DMS153 treated with DMSO at 0.1 percent for 48 hours (cell line): Measurements from ENCODE around the gene KCNQ5.

Experiments used
- DNase-seq: peaks from one replicate; lab custom pipeline; 2025; ENCODE audit not compliant: unreplicated experiment; lab: John Stamatoyannopoulos, UW

The KCNQ5 gene

GRCh38 chr6:73043446-73043845 lies 421.6 kb downstream of the KCNQ5 start:
- DNase-seq, result no peak

GRCh38 chr6:73045609-73046008 lies 423.7 kb downstream of the KCNQ5 start:
- DNase-seq, result no peak

- DNase-seq, result no peak
These were observed 425.9 kb downstream of the KCNQ5 start for GRCh38 chr6:73047801-73048200.

GRCh38 chr6:73049971-73050594 lies 428.2 kb downstream of the KCNQ5 start:
- DNase-seq, result no peak

GRCh38 chr6:73050706-73051105 lies 428.8 kb downstream of the KCNQ5 start:
- no peak for DNase-seq

- no peak for DNase-seq
These were observed 429.3 kb downstream of the KCNQ5 start for GRCh38 chr6:73051147-73051546.

- DNase-seq, result no peak
These were observed 433.1 kb downstream of the KCNQ5 start for GRCh38 chr6:73054958-73055357.

GRCh38 chr6:73058736-73059135 lies 436.9 kb downstream of the KCNQ5 start:
- no peak for DNase-seq

GRCh38 chr6:73062130-73062529 lies 440.3 kb downstream of the KCNQ5 start:
- no peak for DNase-seq

- no peak for DNase-seq
These were observed 441.0 kb downstream of the KCNQ5 start for GRCh38 chr6:73062837-73063236.

GRCh38 chr6:73064266-73064665 lies 442.4 kb downstream of the KCNQ5 start:
- DNase-seq, result no peak

GRCh38 chr6:73073238-73073637 lies 451.4 kb downstream of the KCNQ5 start:
- DNase-seq, result no peak

- no peak for DNase-seq
These were observed 452.3 kb downstream of the KCNQ5 start for GRCh38 chr6:73074175-73074574.

GRCh38 chr6:73076211-73076954 lies 454.5 kb downstream of the KCNQ5 start:
- no peak for DNase-seq

GRCh38 chr6:73078333-73078862 lies 456.5 kb downstream of the KCNQ5 start:
- no peak for DNase-seq

GRCh38 chr6:73078908-73079610 lies 457.2 kb downstream of the KCNQ5 start:
- no peak for DNase-seq

- no peak for DNase-seq
These were observed 457.7 kb downstream of the KCNQ5 start for GRCh38 chr6:73079611-73079955.

- DNase-seq, result no peak
These were observed 458.1 kb downstream of the KCNQ5 start for GRCh38 chr6:73079978-73080377.

- no peak for DNase-seq
These were observed 460.1 kb downstream of the KCNQ5 start for GRCh38 chr6:73081955-73082354.

GRCh38 chr6:73083886-73084285 lies 462.0 kb downstream of the KCNQ5 start:
- no peak for DNase-seq

GRCh38 chr6:73085443-73085871 lies 463.6 kb downstream of the KCNQ5 start:
- no peak for DNase-seq

GRCh38 chr6:73086726-73087125 lies 464.9 kb downstream of the KCNQ5 start:
- DNase-seq, result no peak
